IPS-NIHi11 (cell line): Measurements from ENCODE around the gene PPP1CA.
"Not testable (repeated sequence)": the region's sequence is repeated elsewhere in the genome, so short reads cannot be mapped to it uniquely, and the experiment has no call there.

ENCODE experiments used
- DNase-seq: peaks from one replicate; pipeline ENCODE4 v3.0.0; 2012; ENCODE audit warnings: mixed read lengths, low spot score

The PPP1CA gene

GRCh38 chr11:67434395-67434881 lies 32.8 kb upstream of the PPP1CA start:
- no peak for DNase-seq

- DNase-seq = no peak
These were observed 32.1 kb upstream of the PPP1CA start for GRCh38 chr11:67433536-67434394.

- DNase-seq = no peak
These were observed 31.1 kb upstream of the PPP1CA start for GRCh38 chr11:67432655-67433349.

- no peak for DNase-seq
These were observed 29.9 kb upstream of the PPP1CA start for GRCh38 chr11:67431346-67432249.

GRCh38 chr11:67429722-67430121 lies 28.1 kb upstream of the PPP1CA start:
- no peak for DNase-seq

- DNase-seq = no peak
These were observed 27.5 kb upstream of the PPP1CA start for GRCh38 chr11:67429038-67429668.

GRCh38 chr11:67428052-67429001 lies 26.7 kb upstream of the PPP1CA start, which contains the start of gene RPS6KB2:
RPS6KB2 (plus strand) TSS chr11:67428494; CDS start chr11:67428546, 52 bp downstream.
- DNase-seq = peak; percentile 100

GRCh38 chr11:67427364-67427859 lies 25.8 kb upstream of the PPP1CA start:
- DNase-seq = not testable (repeated sequence)

- DNase-seq = no peak
These were observed 22.4 kb upstream of the PPP1CA start for GRCh38 chr11:67423891-67424613.

GRCh38 chr11:67423466-67423865 lies 21.8 kb upstream of the PPP1CA start:
- no peak for DNase-seq

- no peak for DNase-seq
These were observed 21.2 kb upstream of the PPP1CA start for GRCh38 chr11:67422891-67423290.

GRCh38 chr11:67421430-67422031 lies 19.9 kb upstream of the PPP1CA start:
- no peak for DNase-seq

GRCh38 chr11:67420646-67421429 lies 19.2 kb upstream of the PPP1CA start:
- DNase-seq = peak; percentile 99

- no peak for DNase-seq
These were observed 18.5 kb upstream of the PPP1CA start for GRCh38 chr11:67420147-67420645.

GRCh38 chr11:67419325-67420049 lies 17.8 kb upstream of the PPP1CA start:
- DNase-seq = no peak

GRCh38 chr11:67418476-67419281 lies 17.0 kb upstream of the PPP1CA start:
- no peak for DNase-seq
